ENCODE results near the gene ADAMTS12. TPM values are rescaled to one million over a fixed set of nuclear protein-coding genes. Genes with fewer than 3 reads are reported as not detected.

The ADAMTS12 gene
- total RNA-seq, 2 experiments from 2014 or later, result not detected

GRCh38 chr5:33734537-33734936 is 157.3 kb downstream of the ADAMTS12 start:
- Mint-ChIP-seq H3K4me3 (no peak overlapping the region), H3K36me3 (ENCODE audit: low read depth) (no peaks in the 10 kb centered on the region), H3K9me3 (no peaks in the 10 kb centered on the region), H3K27ac (no peak overlapping the region), H3K27me3 (peaks cover 5% of the 10 kb centered on the region), H3K4me1 (ENCODE audit: low read depth) (no peaks in the 10 kb centered on the region)
- ChIA-PET POLR2A (no interaction called here), CTCF (no interaction called here)
- intact Hi-C loops (cut with micrococcal nuclease), result no loop called here
- ATAC-seq (no peak), DNase-seq (no peak)
- TF ChIP-seq CTCF (IDR thresholded peaks at IDR 0.05), result no peak

GRCh38 chr5:33733225-33733624 is 158.6 kb downstream of the ADAMTS12 start:
- intact Hi-C loops (cut with micrococcal nuclease), result no loop called here
- no peak for TF ChIP-seq CTCF (IDR thresholded peaks at IDR 0.05)
- no peak overlapping the region for H3K27ac Mint-ChIP-seq
- H3K27me3 Mint-ChIP-seq, result peaks cover 5% of the 10 kb centered on the region
- no peaks in the 10 kb centered on the region for H3K9me3 Mint-ChIP-seq
- CTCF ChIA-PET, result no interaction called here
- POLR2A ChIA-PET, result no interaction called here
- ATAC-seq, result no peak
- DNase-seq, result no peak
- no peaks in the 10 kb centered on the region for H3K4me1 Mint-ChIP-seq (ENCODE audit: low read depth)
- H3K36me3 Mint-ChIP-seq (ENCODE audit: low read depth), result no peaks in the 10 kb centered on the region
- H3K4me3 Mint-ChIP-seq, result no peak overlapping the region

GRCh38 chr5:33726422-33727165 is 165.2 kb downstream of the ADAMTS12 start:
- no peak overlapping the region for H3K27ac Mint-ChIP-seq
- no peak for ATAC-seq
- no peaks in the 10 kb centered on the region for H3K9me3 Mint-ChIP-seq
- DNase-seq, result no peak
- TF ChIP-seq CTCF (IDR thresholded peaks at IDR 0.05), result no peak
- POLR2A ChIA-PET, result no interaction called here
- H3K27me3 Mint-ChIP-seq, result no peaks in the 10 kb centered on the region
- intact Hi-C loops (cut with micrococcal nuclease), result no loop called here
- H3K4me1 Mint-ChIP-seq (ENCODE audit: low read depth), result no peaks in the 10 kb centered on the region
- CTCF ChIA-PET, result no interaction called here
- H3K4me3 Mint-ChIP-seq, result no peak overlapping the region
- H3K36me3 Mint-ChIP-seq (ENCODE audit: low read depth), result no peaks in the 10 kb centered on the region

GRCh38 chr5:33725806-33726205 is 166.0 kb downstream of the ADAMTS12 start:
- ChIA-PET CTCF (no interaction called here), POLR2A (no interaction called here)

More at GRCh38 chr5:33725806-33726205, 166.0 kb downstream of the ADAMTS12 start:
- Mint-ChIP-seq H3K27ac (no peak overlapping the region), H3K4me1 (ENCODE audit: low read depth) (no peaks in the 10 kb centered on the region), H3K4me3 (no peak overlapping the region), H3K36me3 (ENCODE audit: low read depth) (no peaks in the 10 kb centered on the region), H3K27me3 (no peaks in the 10 kb centered on the region), H3K9me3 (no peaks in the 10 kb centered on the region)
- no peak for DNase-seq
- TF ChIP-seq CTCF (IDR thresholded peaks at IDR 0.05), result no peak
- intact Hi-C loops (cut with micrococcal nuclease), result no loop called here
- ATAC-seq, result no peak

Data from activated CD8-positive, alpha-beta T cell treated with anti-CD3 and anti-CD28 coated beads for 36 hours (primary cell).